NCI-H128 (cell line): ENCODE measurements around the gene CD63.

Experiments
- DNase-seq: peaks from one replicate; lab custom pipeline; 2025; ENCODE audit not compliant: unreplicated experiment; lab: John Stamatoyannopoulos, UW

The CD63 gene

GRCh38 chr12:55706568-55707218 is 22.1 kb downstream of the CD63 start:
- DNase-seq = no peak

- DNase-seq = no peak
Observed at GRCh38 chr12:55705782-55706402, 22.9 kb downstream of the CD63 start.

- DNase-seq = no peak
Observed at GRCh38 chr12:55704824-55705718, 23.7 kb downstream of the CD63 start.

GRCh38 chr12:55703901-55704761 is 24.7 kb downstream of the CD63 start:
- DNase-seq = no peak

- DNase-seq = no peak
Observed at GRCh38 chr12:55703288-55703687, 25.5 kb downstream of the CD63 start.

- no peak for DNase-seq
Observed at GRCh38 chr12:55702861-55703260, 25.9 kb downstream of the CD63 start.

- no peak for DNase-seq
Observed at GRCh38 chr12:55700255-55701018, 28.4 kb downstream of the CD63 start.

- DNase-seq = no peak
Observed at GRCh38 chr12:55699471-55700055, 29.2 kb downstream of the CD63 start.

GRCh38 chr12:55698965-55699364 is 29.8 kb downstream of the CD63 start:
- no peak for DNase-seq

GRCh38 chr12:55698241-55698955 is 30.4 kb downstream of the CD63 start:
- no peak for DNase-seq

GRCh38 chr12:55697686-55698085 is 31.1 kb downstream of the CD63 start:
- DNase-seq = no peak

- DNase-seq = no peak
Observed at GRCh38 chr12:55696796-55697462, 31.9 kb downstream of the CD63 start.

- no peak for DNase-seq
Observed at GRCh38 chr12:55696141-55696540, 32.7 kb downstream of the CD63 start.

GRCh38 chr12:55695349-55695748 is 33.5 kb downstream of the CD63 start:
- no peak for DNase-seq

GRCh38 chr12:55694651-55695050 is 34.2 kb downstream of the CD63 start:
- DNase-seq = no peak

- no peak for DNase-seq
Observed at GRCh38 chr12:55694188-55694515, 34.7 kb downstream of the CD63 start.

- no peak for DNase-seq
Observed at GRCh38 chr12:55693323-55694187, 35.3 kb downstream of the CD63 start.
